Left lung (tissue), 14 donors: ENCODE results near the gene DDX18. TPM values are rescaled to one million over a fixed set of nuclear protein-coding genes. Genes with fewer than 3 reads are reported as not detected.

Experiments used
- ATAC-seq: fragments of 200-7000 bp; cut with Tn5 transposase; one replicate; pipeline ENCODE4 v1.9.1; 2020; ENCODE audit warnings: moderate library complexity
- DNase-seq, 4 donors: peaks; one replicate each; pipeline ENCODE4 v3.0.0-alpha.2; 2013 to 2020
- H3K27ac ChIP-seq, 2 donors: fragments of 200-600 bp; sonication (generic) in 1 of 2; one replicate each; pipeline versions ENCODE4 v1.5.0 to v1.8.0; 2020 to 2021
- H3K27me3 ChIP-seq, 2 donors: fragments of 200-600 bp; sonication (generic) in 1 of 2; one replicate each; pipeline versions ENCODE4 v1.5.0 to v1.8.0; 2020 to 2021
- H3K36me3 ChIP-seq, 2 donors: fragments of 200-600 bp; sonication (generic) in 1 of 2; one replicate each; pipeline versions ENCODE4 v1.5.0 to v1.8.0; 2020 to 2021
- H3K4me1 ChIP-seq, 2 donors: fragments of 200-600 bp; one replicate each; pipeline ENCODE4 v1.8.0; 2021
- H3K4me3 ChIP-seq, 2 donors: fragments of 200-600 bp; sonication (generic) in 1 of 2; one replicate each; pipeline versions ENCODE4 v1.5.0 to v1.8.0; 2020 to 2021; ENCODE audit warnings: mild to moderate bottlenecking in 1 of 2
- H3K9me3 ChIP-seq, 2 donors: fragments of 200-600 bp; sonication (generic) in 1 of 2; one replicate each; pipeline versions ENCODE4 v1.5.0 to v1.8.0; 2020 to 2021
- intact Hi-C, 2 donors: fragments of 100-400 bp; cut with DNase I; formaldehyde crosslinking; loops; one replicate each; pipeline versions ENCODE4 v1.11.2 to v1.14.2; 2022
- long read RNA-seq, 12 donors: library from polyadenylated mRNA in 2 of 12; unstranded in 2 of 12; transcript quantifications; one replicate each; pipeline ENCODE4 v2.0.0 and lab custom pipeline, GENCODE V29; 2019 to 2026
- polyA plus RNA-seq, 6 donors: library from polyadenylated mRNA; unstranded; fragments of 120-200 nt; gene quantifications; one replicate each; pipeline ENCODE4 v1.2.1, GENCODE V29; 2013; ENCODE audit not compliant: insufficient read length in 6 of 6
- total RNA-seq, 2 donors: library from RNA; stranded (reverse); fragmentation: NEBNext Ultra II Directional; extraction: Animal tissue kit (Norgen Biotek cat#: 25700); gene quantifications; one replicate each; pipeline ENCODE4 v1.2.1, GENCODE V29; 2021
- TF ChIP-seq, protein P1 (sequence below), 2 donors: fragments of 200-600 bp; sonication (generic) in 1 of 2; IDR thresholded peaks; one replicate each; pipeline versions ENCODE4 v1.5.0 to v1.8.0; 2021; ENCODE audit warnings: antibody characterized with exemption in 2 of 2
- donor health status: DM: no; HTN: yes; CAD: no.
- donor health status: DM: no; HTN: no; CAD: no.

DDX18 gene
- total RNA-seq (10 to 100 TPM; 39.1 to 55.7 TPM), polyA plus RNA-seq (10 to 100 TPM; 72.2 to 85.0 (median 81.6) TPM)
- long read RNA-seq, donor 1, transcript DDX18-201 (14 exons, 3,796 nt) = major isoform, 7 of 73 reads
- long read RNA-seq, donor 1, partial matches to known transcripts = 66 of 73 reads
- long read RNA-seq, donor 1, other reads (novel, unspliced or antisense) = 0 of 73 reads
- long read RNA-seq, donor 2, partial matches to known transcripts = 53 of 58 reads
- long read RNA-seq, donor 2, other reads (novel, unspliced or antisense) = 0 of 58 reads
- long read RNA-seq, donor 3, transcript DDX18-201 (14 exons, 3,796 nt) = major isoform, 6 of 40 reads
- long read RNA-seq, donor 3, partial matches to known transcripts = 34 of 40 reads
- long read RNA-seq, donor 3, other reads (novel, unspliced or antisense) = 0 of 40 reads
- long read RNA-seq, donor 4, partial matches to known transcripts = 33 of 34 reads
- long read RNA-seq, donor 4, other reads (novel, unspliced or antisense) = 0 of 34 reads
- long read RNA-seq, donor 5, transcript DDX18-201 (14 exons, 3,796 nt) = major isoform, 6 of 49 reads
- long read RNA-seq, donor 5, partial matches to known transcripts = 42 of 49 reads
- long read RNA-seq, donor 5, other reads (novel, unspliced or antisense) = 0 of 49 reads
- long read RNA-seq, donor 6, partial matches to known transcripts = 28 of 33 reads
- long read RNA-seq, donor 6, other reads (novel, unspliced or antisense) = 0 of 33 reads
- long read RNA-seq, donor 7, transcript DDX18-201 (14 exons, 3,796 nt) = major isoform, 8 of 8 reads
- long read RNA-seq, donor 7, partial matches to known transcripts = 0 of 8 reads
- long read RNA-seq, donor 7, other reads (novel, unspliced or antisense) = 0 of 8 reads
- long read RNA-seq, donor 8, transcript DDX18-201 (14 exons, 3,796 nt) = major isoform, 10 of 24 reads
- long read RNA-seq, donor 8, partial matches to known transcripts = 14 of 24 reads
- long read RNA-seq, donor 8, other reads (novel, unspliced or antisense) = 0 of 24 reads
- long read RNA-seq, donor 9 = 0 reads
- long read RNA-seq, donor 10, partial matches to known transcripts = 39 of 40 reads
- long read RNA-seq, donor 10, other reads (novel, unspliced or antisense) = 1 of 40 reads
- long read RNA-seq, donor 11, transcript DDX18-201 (14 exons, 3,796 nt) = major isoform, 6 of 36 reads
- long read RNA-seq, donor 11, partial matches to known transcripts = 30 of 36 reads
- long read RNA-seq, donor 11, other reads (novel, unspliced or antisense) = 0 of 36 reads
- long read RNA-seq, donor 12, transcript DDX18-201 (14 exons, 3,796 nt) = major isoform, 8 of 45 reads
- long read RNA-seq, donor 12, partial matches to known transcripts = 37 of 45 reads
- long read RNA-seq, donor 12, other reads (novel, unspliced or antisense) = 0 of 45 reads

GRCh38 chr2:117814417-117815264, at the start of gene DDX18:
Gene DDX18, plus strand, starts transcription at chr2:117814691. Its CDS starts 87 bp downstream, at chr2:117814778.
- H3K9me3 ChIP-seq = no peaks in the 10 kb centered on the region
- H3K4me3 ChIP-seq = peak within 1 kb of the TSS; percentile 78 to 88
- peaks cover 0 to 24% of the 10 kb centered on the region in 2 donors for H3K36me3 ChIP-seq
- H3K27ac ChIP-seq = peak within 1 kb of the TSS; percentile 78 to 94
- peaks cover 13 to 27% of the 10 kb centered on the region in 2 donors for H3K4me1 ChIP-seq
- TF ChIP-seq, protein P1, sequence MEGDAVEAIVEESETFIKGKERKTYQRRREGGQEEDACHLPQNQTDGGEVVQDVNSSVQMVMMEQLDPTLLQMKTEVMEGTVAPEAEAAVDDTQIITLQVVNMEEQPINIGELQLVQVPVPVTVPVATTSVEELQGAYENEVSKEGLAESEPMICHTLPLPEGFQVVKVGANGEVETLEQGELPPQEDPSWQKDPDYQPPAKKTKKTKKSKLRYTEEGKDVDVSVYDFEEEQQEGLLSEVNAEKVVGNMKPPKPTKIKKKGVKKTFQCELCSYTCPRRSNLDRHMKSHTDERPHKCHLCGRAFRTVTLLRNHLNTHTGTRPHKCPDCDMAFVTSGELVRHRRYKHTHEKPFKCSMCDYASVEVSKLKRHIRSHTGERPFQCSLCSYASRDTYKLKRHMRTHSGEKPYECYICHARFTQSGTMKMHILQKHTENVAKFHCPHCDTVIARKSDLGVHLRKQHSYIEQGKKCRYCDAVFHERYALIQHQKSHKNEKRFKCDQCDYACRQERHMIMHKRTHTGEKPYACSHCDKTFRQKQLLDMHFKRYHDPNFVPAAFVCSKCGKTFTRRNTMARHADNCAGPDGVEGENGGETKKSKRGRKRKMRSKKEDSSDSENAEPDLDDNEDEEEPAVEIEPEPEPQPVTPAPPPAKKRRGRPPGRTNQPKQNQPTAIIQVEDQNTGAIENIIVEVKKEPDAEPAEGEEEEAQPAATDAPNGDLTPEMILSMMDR (IDR thresholded peaks at IDR 0.05) = peak; percentile 98 to 99
- peak; percentile 98 to 99 (median 98) for DNase-seq
- ATAC-seq = peak; percentile 100
- no peaks in the 10 kb centered on the region for H3K27me3 ChIP-seq
- intact Hi-C loops = no loop called here

DNA sequence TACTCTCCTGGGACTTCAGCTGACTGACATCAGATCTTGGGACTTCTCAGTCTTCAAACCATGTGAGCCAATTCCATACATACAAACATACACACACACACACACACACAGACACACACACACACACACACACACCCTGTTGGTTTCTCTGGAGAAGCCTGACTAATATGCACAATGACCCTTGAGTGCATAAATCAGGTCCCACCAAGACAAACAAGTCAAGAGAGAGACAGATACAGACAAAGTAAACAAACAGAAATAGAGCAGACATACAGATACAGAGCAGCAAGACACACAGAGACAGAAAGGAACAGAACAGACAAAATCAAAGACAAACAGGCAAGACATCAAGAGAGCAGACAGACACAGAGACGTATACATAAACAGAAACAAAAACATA, 43.8 kb upstream of the DDX18 start:
- DNase-seq (no peak), ATAC-seq (no peak)
- Histone ChIP-seq H3K4me3 (no peak overlapping the region), H3K27me3 (no peaks in the 10 kb centered on the region), H3K4me1 (no peaks in the 10 kb centered on the region), H3K36me3 (no peaks in the 10 kb centered on the region), H3K9me3 (no peaks in the 10 kb centered on the region), H3K27ac (no peak overlapping the region)
- intact Hi-C loops = no loop called here
- TF ChIP-seq, protein P1 (IDR thresholded peaks at IDR 0.05) = no peak

GRCh38 chr2:117771969-117772630, 42.4 kb upstream of the DDX18 start:
- Histone ChIP-seq H3K27me3 (no peaks in the 10 kb centered on the region), H3K4me3 (no peak overlapping the region), H3K27ac (no peak overlapping the region), H3K36me3 (no peaks in the 10 kb centered on the region), H3K4me1 (no peaks in the 10 kb centered on the region), H3K9me3 (no peaks in the 10 kb centered on the region)
- intact Hi-C loops = no loop called here
- TF ChIP-seq, protein P1 (IDR thresholded peaks at IDR 0.05) = peak in 1 of 2 donors; percentile 21
- DNase-seq (peak in 1 of 4 donors; percentile 35), ATAC-seq (peak; percentile 72)

DNA sequence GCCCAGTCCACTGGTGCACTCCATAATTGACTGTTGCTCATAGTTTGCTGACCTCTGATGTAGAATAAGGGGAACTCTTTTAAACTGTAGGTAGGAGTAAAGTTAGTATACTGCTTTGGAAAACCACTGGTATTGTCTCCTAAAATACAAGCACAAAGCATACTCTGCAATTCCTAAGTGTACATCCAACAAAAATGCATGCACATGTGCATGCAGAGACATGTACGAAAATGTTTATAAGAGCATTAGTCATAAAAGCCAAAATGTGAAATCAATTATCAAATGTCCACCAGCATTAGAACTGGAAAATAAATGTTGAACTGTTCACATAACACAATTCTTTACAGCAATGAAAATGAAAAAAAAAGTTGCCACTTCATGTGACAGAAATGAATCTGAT, 39.8 kb upstream of the DDX18 start:
- Histone ChIP-seq H3K27ac (no peak overlapping the region), H3K9me3 (no peaks in the 10 kb centered on the region), H3K27me3 (no peaks in the 10 kb centered on the region), H3K4me3 (no peak overlapping the region), H3K36me3 (no peaks in the 10 kb centered on the region), H3K4me1 (no peaks in the 10 kb centered on the region)
- intact Hi-C loops = no loop called here
- no peak for DNase-seq
- ATAC-seq = no peak
- TF ChIP-seq, protein P1 (IDR thresholded peaks at IDR 0.05) = no peak
